Uterus (tissue), 4 donors: ENCODE measurements around the gene OSBPL8. TPM values are rescaled to one million over a fixed set of nuclear protein-coding genes. Genes with fewer than 3 reads are reported as not detected.

Source experiments
- DNase-seq, 2 donors: peaks; one replicate each; pipeline ENCODE4 v3.0.0-alpha.2; 2019 to 2020
- H3K27ac ChIP-seq, 2 donors: fragments of 200-600 bp; sonication (generic); 1 replicate in 1 of 2; 2 replicates in 1 of 2; pipeline ENCODE4 v1.5.1; 2016 to 2018
- H3K27me3 ChIP-seq, 2 donors: fragments of 200-600 bp; sonication (generic); one replicate each; pipeline ENCODE4 v1.5.1; 2018 to 2019; ENCODE audit warnings: control low read depth in 1 of 2
- H3K36me3 ChIP-seq, 2 donors: fragments of 200-600 bp; sonication (generic); one replicate each; pipeline ENCODE4 v1.5.1; 2019; ENCODE audit warnings: control low read depth in 1 of 2
- H3K4me1 ChIP-seq, 2 donors: fragments of 200-600 bp; sonication (generic); one replicate each; pipeline ENCODE4 v1.5.1; 2018 to 2019; ENCODE audit warnings: control low read depth in 1 of 2
- H3K4me3 ChIP-seq, 2 donors: fragments of 200-600 bp; sonication (generic); 1 replicate in 1 of 2; 2 replicates in 1 of 2; pipeline ENCODE4 v1.5.1; 2018 to 2019; ENCODE audit warnings: mild to moderate bottlenecking in 1 of 2
- H3K9me3 ChIP-seq, 2 donors: fragments of 200-600 bp; sonication (generic); one replicate each; pipeline ENCODE4 v1.5.1; 2019; ENCODE audit warnings: control low read depth in 1 of 2
- POLR2A ChIP-seq, 2 donors: fragments of 450-650 bp; IDR thresholded peaks; one replicate each; pipeline ENCODE4 v1.6.1; 2016; ENCODE audit warnings: antibody characterized with exemption in 2 of 2, mild to moderate bottlenecking in 1 of 2, moderate library complexity in 1 of 2
- intact Hi-C: fragments of 100-400 bp; cut with DNase I; formaldehyde crosslinking; loops from one replicate; pipeline ENCODE4 v1.15.1; 2023; ENCODE audit warnings: low total_unique reads
- total RNA-seq, 4 donors: library from RNA; depleted of rRNA in 3 of 4; stranded (reverse); fragments of >200 nt in 3 of 4; gene quantifications; one replicate each; pipeline versions ENCODE4 v1.1.0 to v1.2.4, GENCODE V29; 2014 to 2023
- TF ChIP-seq, protein P1 (sequence below), 4 experiments: fragments of 200-600 bp in 2 of 4; fragments of 450-650 bp in 2 of 4; sonication (generic) in 2 of 4; IDR thresholded peaks; one replicate each; pipeline ENCODE4 v1.5.1; 2016 to 2019; ENCODE audit warnings: antibody characterized with exemption in 4 of 4, mild to moderate bottlenecking in 2 of 4, moderate library complexity in 1 of 4
- donor health status: DM: yes; HTN: yes; CAD: no.

The OSBPL8 gene
- total RNA-seq, 4 donors from 2014 or later, result 22.0 to 131 (median 69.3) TPM

DNA sequence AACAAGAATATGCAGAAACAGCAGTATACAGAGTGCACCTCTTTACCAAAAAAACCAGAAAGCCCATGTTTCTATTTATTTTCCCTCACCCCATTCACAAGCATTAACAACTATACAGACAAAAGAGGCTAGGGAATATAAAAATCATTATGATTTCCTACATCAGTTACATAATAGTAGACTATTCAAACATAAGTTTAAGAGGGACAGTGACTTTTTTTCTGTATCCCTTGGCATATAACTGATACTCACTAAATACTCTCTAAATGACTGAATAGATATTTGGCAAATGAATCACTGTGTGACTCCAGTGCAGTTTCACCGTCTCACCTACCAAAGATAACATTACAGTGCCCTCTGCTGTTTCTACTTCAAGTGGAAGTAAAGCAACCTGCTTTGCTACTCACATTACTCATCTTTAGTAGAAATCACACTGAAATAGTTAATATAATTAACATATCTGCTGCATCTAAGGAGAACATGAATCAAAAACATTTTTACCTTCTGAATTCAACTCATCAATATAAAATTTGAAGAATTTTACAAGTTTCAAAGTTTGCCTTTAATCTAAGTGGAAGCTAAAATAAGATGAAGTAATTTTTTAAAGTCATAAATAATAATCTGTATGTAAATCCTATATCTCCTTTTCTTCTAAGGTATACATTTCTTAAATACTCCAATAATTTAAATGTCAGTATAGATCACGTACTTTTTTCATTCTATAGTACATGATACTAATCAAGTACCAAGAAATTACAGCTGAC is 103.8 kb downstream of the OSBPL8 start:
- TF ChIP-seq, protein P1, sequence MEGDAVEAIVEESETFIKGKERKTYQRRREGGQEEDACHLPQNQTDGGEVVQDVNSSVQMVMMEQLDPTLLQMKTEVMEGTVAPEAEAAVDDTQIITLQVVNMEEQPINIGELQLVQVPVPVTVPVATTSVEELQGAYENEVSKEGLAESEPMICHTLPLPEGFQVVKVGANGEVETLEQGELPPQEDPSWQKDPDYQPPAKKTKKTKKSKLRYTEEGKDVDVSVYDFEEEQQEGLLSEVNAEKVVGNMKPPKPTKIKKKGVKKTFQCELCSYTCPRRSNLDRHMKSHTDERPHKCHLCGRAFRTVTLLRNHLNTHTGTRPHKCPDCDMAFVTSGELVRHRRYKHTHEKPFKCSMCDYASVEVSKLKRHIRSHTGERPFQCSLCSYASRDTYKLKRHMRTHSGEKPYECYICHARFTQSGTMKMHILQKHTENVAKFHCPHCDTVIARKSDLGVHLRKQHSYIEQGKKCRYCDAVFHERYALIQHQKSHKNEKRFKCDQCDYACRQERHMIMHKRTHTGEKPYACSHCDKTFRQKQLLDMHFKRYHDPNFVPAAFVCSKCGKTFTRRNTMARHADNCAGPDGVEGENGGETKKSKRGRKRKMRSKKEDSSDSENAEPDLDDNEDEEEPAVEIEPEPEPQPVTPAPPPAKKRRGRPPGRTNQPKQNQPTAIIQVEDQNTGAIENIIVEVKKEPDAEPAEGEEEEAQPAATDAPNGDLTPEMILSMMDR (IDR thresholded peaks at IDR 0.05), result peak; percentile 40 to 53 (median 45)
- TF ChIP-seq POLR2A (IDR thresholded peaks at IDR 0.05), result no peak
- H3K36me3 ChIP-seq, result no peaks in the 10 kb centered on the region
- DNase-seq, result no peak
- no peak overlapping the region for H3K4me3 ChIP-seq
- no peak overlapping the region for H3K27ac ChIP-seq
- no peaks in the 10 kb centered on the region for H3K27me3 ChIP-seq
- H3K4me1 ChIP-seq, result no peaks in the 10 kb centered on the region
- intact Hi-C loops, result no loop called here
- H3K9me3 ChIP-seq, result no peaks in the 10 kb centered on the region

- intact Hi-C loops, result no loop called here
- TF ChIP-seq, protein P1 (IDR thresholded peaks at IDR 0.05), result no peak
- TF ChIP-seq POLR2A (IDR thresholded peaks at IDR 0.05), result no peak
- no peaks in the 10 kb centered on the region for H3K4me1 ChIP-seq
- H3K4me3 ChIP-seq, result no peak overlapping the region
- H3K27ac ChIP-seq, result no peak overlapping the region
- no peaks in the 10 kb centered on the region for H3K9me3 ChIP-seq
- no peaks in the 10 kb centered on the region for H3K27me3 ChIP-seq
- DNase-seq, result no peak
- H3K36me3 ChIP-seq, result no peaks in the 10 kb centered on the region
Measured at GRCh38 chr12:76451528-76451927, 108.0 kb downstream of the OSBPL8 start.

GRCh38 chr12:76450690-76451089 is 108.9 kb downstream of the OSBPL8 start:
- no peak for TF ChIP-seq POLR2A (IDR thresholded peaks at IDR 0.05)
- TF ChIP-seq, protein P1 (IDR thresholded peaks at IDR 0.05), result no peak
- DNase-seq, result no peak
- H3K4me1 ChIP-seq, result no peaks in the 10 kb centered on the region
- H3K27ac ChIP-seq, result no peak overlapping the region
- no peak overlapping the region for H3K4me3 ChIP-seq
- H3K36me3 ChIP-seq, result no peaks in the 10 kb centered on the region
- intact Hi-C loops, result no loop called here
- H3K9me3 ChIP-seq, result no peaks in the 10 kb centered on the region
- H3K27me3 ChIP-seq, result no peaks in the 10 kb centered on the region

GRCh38 chr12:76449993-76450392 is 109.6 kb downstream of the OSBPL8 start:
- Histone ChIP-seq H3K4me1 (peaks cover 0 to 4% of the 10 kb centered on the region in 2 donors), H3K27ac (no peak overlapping the region), H3K4me3 (no peak overlapping the region), H3K9me3 (no peaks in the 10 kb centered on the region), H3K36me3 (no peaks in the 10 kb centered on the region), H3K27me3 (no peaks in the 10 kb centered on the region)
- DNase-seq, result no peak
- TF ChIP-seq, protein P1 (IDR thresholded peaks at IDR 0.05), result no peak
- no peak for TF ChIP-seq POLR2A (IDR thresholded peaks at IDR 0.05)
- intact Hi-C loops, result no loop called here

GRCh38 chr12:76449583-76449982 is 110.0 kb downstream of the OSBPL8 start:
- H3K27ac ChIP-seq, result peak overlapping the region in 1 of 2 donors; percentile 18
- no peaks in the 10 kb centered on the region for H3K9me3 ChIP-seq
- peaks cover 0 to 7% of the 10 kb centered on the region in 2 donors for H3K4me1 ChIP-seq
- intact Hi-C loops, result no loop called here
- no peaks in the 10 kb centered on the region for H3K36me3 ChIP-seq
- no peak for DNase-seq
- H3K27me3 ChIP-seq, result no peaks in the 10 kb centered on the region
- no peak overlapping the region for H3K4me3 ChIP-seq
- no peak for TF ChIP-seq POLR2A (IDR thresholded peaks at IDR 0.05)
- TF ChIP-seq, protein P1 (IDR thresholded peaks at IDR 0.05), result no peak
